ENCODE results near the gene ASIC4. TPM values are rescaled to one million over a fixed set of nuclear protein-coding genes. Genes with fewer than 3 reads are reported as not detected.

Gene ASIC4
- total and polyA plus RNA-seq, 2 donors from 2014 or later = not detected

DNA sequence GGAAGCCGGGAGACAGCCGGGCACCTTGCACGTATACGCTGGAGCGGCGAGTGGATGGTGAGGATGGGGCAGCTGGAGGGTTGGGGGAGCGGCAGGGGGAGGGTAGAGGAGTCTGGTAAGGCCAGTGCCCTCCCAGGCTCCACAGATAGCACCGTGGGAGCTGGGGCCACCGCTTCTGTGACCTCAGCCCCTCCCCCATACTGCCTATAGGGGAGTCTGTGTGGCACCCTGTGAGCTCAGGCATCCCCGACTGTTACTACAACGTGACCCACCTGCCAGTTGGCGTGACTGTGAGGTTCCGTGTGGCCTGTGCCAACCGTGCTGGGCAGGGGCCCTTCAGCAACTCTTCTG is 25.5 kb upstream of the ASIC4 start:
- Histone ChIP-seq H3K9ac (ENCODE audit: low read length in 3 of 3) (no peak overlapping the region), H3K27ac (ENCODE audit: low read depth in 2 of 2, low read length in 2 of 2) (no peak overlapping the region), H3K27me3 (ENCODE audit: control insufficient read depth, insufficient read depth, low read length) (peaks cover 7% of the 10 kb centered on the region), H3K9me3 (ENCODE audit: control insufficient read depth in 2 of 3, insufficient read depth in 1 of 3, low read length in 3 of 3) (no peaks in the 10 kb centered on the region), H3K4me3 (ENCODE audit: low read length in 3 of 3) (no peak overlapping the region), H3K36me3 (ENCODE audit: control insufficient read depth in 2 of 3, insufficient read depth in 3 of 3, low read length in 3 of 3) (no peaks in the 10 kb centered on the region), H3K4me1 (ENCODE audit: control insufficient read depth in 2 of 3, insufficient read depth in 2 of 3, low read depth in 1 of 3, low read length in 3 of 3) (peaks cover 0 to 4% (median 0%) of the 10 kb centered on the region in 3 donors)
- DNase-seq = no peak
- TF ChIP-seq, protein P1, sequence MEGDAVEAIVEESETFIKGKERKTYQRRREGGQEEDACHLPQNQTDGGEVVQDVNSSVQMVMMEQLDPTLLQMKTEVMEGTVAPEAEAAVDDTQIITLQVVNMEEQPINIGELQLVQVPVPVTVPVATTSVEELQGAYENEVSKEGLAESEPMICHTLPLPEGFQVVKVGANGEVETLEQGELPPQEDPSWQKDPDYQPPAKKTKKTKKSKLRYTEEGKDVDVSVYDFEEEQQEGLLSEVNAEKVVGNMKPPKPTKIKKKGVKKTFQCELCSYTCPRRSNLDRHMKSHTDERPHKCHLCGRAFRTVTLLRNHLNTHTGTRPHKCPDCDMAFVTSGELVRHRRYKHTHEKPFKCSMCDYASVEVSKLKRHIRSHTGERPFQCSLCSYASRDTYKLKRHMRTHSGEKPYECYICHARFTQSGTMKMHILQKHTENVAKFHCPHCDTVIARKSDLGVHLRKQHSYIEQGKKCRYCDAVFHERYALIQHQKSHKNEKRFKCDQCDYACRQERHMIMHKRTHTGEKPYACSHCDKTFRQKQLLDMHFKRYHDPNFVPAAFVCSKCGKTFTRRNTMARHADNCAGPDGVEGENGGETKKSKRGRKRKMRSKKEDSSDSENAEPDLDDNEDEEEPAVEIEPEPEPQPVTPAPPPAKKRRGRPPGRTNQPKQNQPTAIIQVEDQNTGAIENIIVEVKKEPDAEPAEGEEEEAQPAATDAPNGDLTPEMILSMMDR (IDR thresholded peaks at IDR 0.05; ENCODE audit: borderline replicate concordance, extremely low read depth, insufficient read depth) = no peak
- intact Hi-C loops (cut with DNase I) = no loop called here
- FAIRE-seq = no peak

DNA sequence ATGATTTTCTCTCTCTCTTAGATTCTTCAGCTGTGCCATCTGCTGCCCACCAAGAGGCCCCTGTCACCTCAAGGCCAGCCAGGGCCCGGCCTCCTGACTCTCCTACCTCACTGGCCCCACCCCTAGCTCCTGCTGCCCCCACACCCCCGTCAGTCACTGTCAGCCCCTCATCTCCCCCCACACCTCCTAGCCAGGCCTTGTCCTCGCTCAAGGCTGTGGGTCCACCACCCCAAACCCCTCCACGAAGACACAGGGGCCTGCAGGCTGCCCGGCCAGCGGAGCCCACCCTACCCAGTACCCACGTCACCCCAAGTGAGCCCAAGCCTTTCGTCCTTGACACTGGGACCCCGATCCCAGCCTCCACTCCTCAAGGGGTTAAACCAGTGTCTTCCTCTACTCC is 25.0 kb upstream of the ASIC4 start:
- H3K36me3 ChIP-seq (ENCODE audit: control insufficient read depth in 2 of 3, insufficient read depth in 3 of 3, low read length in 3 of 3) = no peaks in the 10 kb centered on the region
- no peak overlapping the region for H3K27ac ChIP-seq (ENCODE audit: low read depth in 2 of 2, low read length in 2 of 2)
- DNase-seq (no peak), FAIRE-seq (no peak)
- H3K9me3 ChIP-seq (ENCODE audit: control insufficient read depth in 2 of 3, insufficient read depth in 1 of 3, low read length in 3 of 3) = no peaks in the 10 kb centered on the region
- H3K4me1 ChIP-seq (ENCODE audit: control insufficient read depth in 2 of 3, insufficient read depth in 2 of 3, low read depth in 1 of 3, low read length in 3 of 3) = peaks cover 0 to 2% (median 0%) of the 10 kb centered on the region in 3 donors
- peaks cover 7% of the 10 kb centered on the region for H3K27me3 ChIP-seq (ENCODE audit: control insufficient read depth, insufficient read depth, low read length)
- H3K4me3 ChIP-seq (ENCODE audit: low read length in 3 of 3) = no peak overlapping the region
- TF ChIP-seq, protein P1 (IDR thresholded peaks at IDR 0.05; ENCODE audit: borderline replicate concordance, extremely low read depth, insufficient read depth) = no peak
- no peak overlapping the region for H3K9ac ChIP-seq (ENCODE audit: low read length in 3 of 3)
- intact Hi-C loops (cut with DNase I) = no loop called here

DNA sequence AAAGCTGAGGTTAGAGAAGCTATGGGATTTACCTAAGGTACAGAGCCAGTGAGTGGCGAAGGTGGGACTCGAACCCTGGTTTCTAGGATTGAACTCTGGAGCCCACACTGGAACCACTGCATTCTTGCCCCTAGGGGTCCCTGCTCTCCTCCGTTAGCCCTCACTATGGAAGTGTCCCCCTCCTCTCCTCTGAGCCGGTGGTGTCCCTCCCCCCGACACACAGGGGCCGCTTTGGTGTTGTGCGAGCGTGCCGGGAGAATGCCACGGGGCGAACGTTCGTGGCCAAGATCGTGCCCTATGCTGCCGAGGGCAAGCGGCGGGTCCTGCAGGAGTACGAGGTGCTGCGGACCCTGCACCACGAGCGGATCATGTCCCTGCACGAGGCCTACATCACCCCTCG is 24.1 kb upstream of the ASIC4 start:
- Histone ChIP-seq H3K27ac (ENCODE audit: low read depth in 2 of 2, low read length in 2 of 2) (no peak overlapping the region), H3K4me3 (ENCODE audit: low read length in 3 of 3) (no peak overlapping the region), H3K9ac (ENCODE audit: low read length in 3 of 3) (no peak overlapping the region), H3K9me3 (ENCODE audit: control insufficient read depth in 2 of 3, insufficient read depth in 1 of 3, low read length in 3 of 3) (no peaks in the 10 kb centered on the region), H3K4me1 (ENCODE audit: control insufficient read depth in 2 of 3, insufficient read depth in 2 of 3, low read depth in 1 of 3, low read length in 3 of 3) (no peaks in the 10 kb centered on the region), H3K36me3 (ENCODE audit: control insufficient read depth in 2 of 3, insufficient read depth in 3 of 3, low read length in 3 of 3) (no peaks in the 10 kb centered on the region), H3K27me3 (ENCODE audit: control insufficient read depth, insufficient read depth, low read length) (peaks cover 7% of the 10 kb centered on the region)
- TF ChIP-seq, protein P1 (IDR thresholded peaks at IDR 0.05; ENCODE audit: borderline replicate concordance, extremely low read depth, insufficient read depth) = no peak
- DNase-seq (no peak), FAIRE-seq (no peak)
- intact Hi-C loops (cut with DNase I) = no loop called here

GRCh38 chr2:219490600-219491130 is 23.6 kb upstream of the ASIC4 start:
- Histone ChIP-seq H3K27me3 (ENCODE audit: control insufficient read depth, insufficient read depth, low read length) (peaks cover 2% of the 10 kb centered on the region), H3K9ac (ENCODE audit: low read length in 3 of 3) (no peak overlapping the region), H3K4me3 (ENCODE audit: low read length in 3 of 3) (no peak overlapping the region), H3K4me1 (ENCODE audit: control insufficient read depth in 2 of 3, insufficient read depth in 2 of 3, low read depth in 1 of 3, low read length in 3 of 3) (peaks cover 0 to 2% (median 0%) of the 10 kb centered on the region in 3 donors), H3K36me3 (ENCODE audit: control insufficient read depth in 2 of 3, insufficient read depth in 3 of 3, low read length in 3 of 3) (no peaks in the 10 kb centered on the region), H3K27ac (ENCODE audit: low read depth in 2 of 2, low read length in 2 of 2) (no peak overlapping the region), H3K9me3 (ENCODE audit: control insufficient read depth in 2 of 3, insufficient read depth in 1 of 3, low read length in 3 of 3) (no peaks in the 10 kb centered on the region)
- TF ChIP-seq, protein P1 (IDR thresholded peaks at IDR 0.05; ENCODE audit: borderline replicate concordance, extremely low read depth, insufficient read depth) = no peak
- intact Hi-C loops (cut with DNase I) = no loop called here
- no peak for DNase-seq
- no peak for FAIRE-seq
